ENCODE results near the gene CD48.

- TF ChIP-seq, protein P1, sequence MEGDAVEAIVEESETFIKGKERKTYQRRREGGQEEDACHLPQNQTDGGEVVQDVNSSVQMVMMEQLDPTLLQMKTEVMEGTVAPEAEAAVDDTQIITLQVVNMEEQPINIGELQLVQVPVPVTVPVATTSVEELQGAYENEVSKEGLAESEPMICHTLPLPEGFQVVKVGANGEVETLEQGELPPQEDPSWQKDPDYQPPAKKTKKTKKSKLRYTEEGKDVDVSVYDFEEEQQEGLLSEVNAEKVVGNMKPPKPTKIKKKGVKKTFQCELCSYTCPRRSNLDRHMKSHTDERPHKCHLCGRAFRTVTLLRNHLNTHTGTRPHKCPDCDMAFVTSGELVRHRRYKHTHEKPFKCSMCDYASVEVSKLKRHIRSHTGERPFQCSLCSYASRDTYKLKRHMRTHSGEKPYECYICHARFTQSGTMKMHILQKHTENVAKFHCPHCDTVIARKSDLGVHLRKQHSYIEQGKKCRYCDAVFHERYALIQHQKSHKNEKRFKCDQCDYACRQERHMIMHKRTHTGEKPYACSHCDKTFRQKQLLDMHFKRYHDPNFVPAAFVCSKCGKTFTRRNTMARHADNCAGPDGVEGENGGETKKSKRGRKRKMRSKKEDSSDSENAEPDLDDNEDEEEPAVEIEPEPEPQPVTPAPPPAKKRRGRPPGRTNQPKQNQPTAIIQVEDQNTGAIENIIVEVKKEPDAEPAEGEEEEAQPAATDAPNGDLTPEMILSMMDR (conservative IDR thresholded peaks at IDR 0.05; ENCODE audit: low read length) = no peak
- no peak for TF ChIP-seq EZH2phosphoT487 (IDR thresholded peaks at IDR 0.05; ENCODE audit: borderline replicate concordance)
Measured at GRCh38 chr1:160631983-160632625, 79.5 kb downstream of the CD48 start.
